NCI-H774 (cell line): ENCODE data around the gene PRRT4.

Experiments
- DNase-seq: peaks from one replicate; lab custom pipeline; 2025; lab: John Stamatoyannopoulos, UW

PRRT4 gene

GRCh38 chr7:128394904-128395496, 33.5 kb upstream of the PRRT4 start:
- DNase-seq, result no peak

- no peak for DNase-seq
Measured at GRCh38 chr7:128393526-128394330, 32.2 kb upstream of the PRRT4 start.

GRCh38 chr7:128392446-128393327, 31.2 kb upstream of the PRRT4 start:
- DNase-seq, result no peak

GRCh38 chr7:128391805-128392204, 30.3 kb upstream of the PRRT4 start:
- DNase-seq, result no peak

- no peak for DNase-seq
Measured at GRCh38 chr7:128390871-128391565, 29.5 kb upstream of the PRRT4 start.

- no peak for DNase-seq
Measured at GRCh38 chr7:128389618-128390329, 28.3 kb upstream of the PRRT4 start.

GRCh38 chr7:128389085-128389617, 27.7 kb upstream of the PRRT4 start:
- no peak for DNase-seq

GRCh38 chr7:128388145-128388485, 26.6 kb upstream of the PRRT4 start:
- DNase-seq, result no peak

- DNase-seq, result peak; percentile 30
Measured at GRCh38 chr7:128387216-128388144, 26.0 kb upstream of the PRRT4 start.

GRCh38 chr7:128385988-128386925, 24.8 kb upstream of the PRRT4 start:
- no peak for DNase-seq

GRCh38 chr7:128384726-128385125, 23.2 kb upstream of the PRRT4 start:
- no peak for DNase-seq

GRCh38 chr7:128383776-128384175, 22.3 kb upstream of the PRRT4 start:
- DNase-seq, result no peak

- no peak for DNase-seq
Measured at GRCh38 chr7:128381161-128381821, 19.8 kb upstream of the PRRT4 start.

- no peak for DNase-seq
Measured at GRCh38 chr7:128380483-128381106, 19.1 kb upstream of the PRRT4 start.

- no peak for DNase-seq
Measured at GRCh38 chr7:128379900-128380479, 18.5 kb upstream of the PRRT4 start.

- no peak for DNase-seq
Measured at GRCh38 chr7:128378637-128379036, 17.1 kb upstream of the PRRT4 start.

GRCh38 chr7:128376077-128376476, 14.6 kb upstream of the PRRT4 start:
- DNase-seq, result no peak

GRCh38 chr7:128374041-128374440, 12.6 kb upstream of the PRRT4 start:
- no peak for DNase-seq
